Raji (cell line): ENCODE measurements around the gene ST3GAL4.

Experiments
- POLR2A ChIP-seq: IDR thresholded peaks from 2 replicates; pipeline ENCODE4 v1.6.1; 2011; ENCODE audit warnings: low read depth, low read length, control low read depth; ENCODE audit not compliant: insufficient read depth

The ST3GAL4 gene

DNA sequence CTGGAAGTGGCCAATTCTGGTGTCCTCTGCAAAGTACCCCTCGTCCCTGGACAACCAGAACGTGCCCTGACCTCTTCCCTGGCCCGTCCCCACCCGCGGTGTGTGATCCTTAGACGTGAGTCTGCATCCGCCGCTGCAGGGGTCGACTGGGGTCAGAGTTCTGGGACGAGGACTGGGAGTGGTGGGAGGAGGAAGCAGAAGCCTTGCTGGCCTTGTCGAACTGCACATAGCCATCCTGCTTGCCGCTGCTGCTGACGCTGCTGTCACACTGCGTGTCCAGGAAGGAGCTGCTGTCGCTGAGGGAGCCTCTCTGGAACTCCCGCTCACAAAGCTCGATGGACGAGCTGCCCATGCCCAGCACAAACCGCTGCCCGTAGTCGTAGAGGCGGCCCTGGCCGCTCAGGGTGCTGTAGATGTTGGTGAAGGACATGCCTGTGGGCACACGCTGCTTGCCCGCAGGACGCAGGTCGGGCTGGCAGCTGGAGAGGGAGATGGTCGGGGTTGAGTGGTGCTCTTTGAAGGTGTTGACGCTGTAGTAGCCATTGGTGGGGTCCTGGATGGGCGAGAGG, 69.1 kb downstream of the ST3GAL4 start:
- no peak for TF ChIP-seq POLR2A

DNA sequence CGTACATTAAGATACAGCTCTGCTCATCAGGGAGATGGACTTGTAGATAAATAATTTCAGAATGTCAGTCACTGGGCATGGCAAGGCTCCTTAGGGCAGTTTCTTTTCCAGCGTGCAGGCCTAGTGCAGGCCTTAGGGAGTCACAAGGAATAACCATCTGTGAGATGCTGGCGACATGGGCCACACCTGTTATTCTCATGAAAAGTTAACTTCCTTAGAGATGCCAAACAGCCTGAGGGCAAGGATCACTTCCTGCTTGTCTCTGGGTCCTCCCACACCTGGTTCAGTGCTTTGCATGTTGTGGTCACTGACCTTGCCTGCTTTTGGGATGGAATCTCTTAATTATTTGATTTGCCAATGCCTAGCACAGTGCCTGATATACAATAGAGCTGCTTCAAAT, 70.6 kb downstream of the ST3GAL4 start:
- no peak for TF ChIP-seq POLR2A

DNA sequence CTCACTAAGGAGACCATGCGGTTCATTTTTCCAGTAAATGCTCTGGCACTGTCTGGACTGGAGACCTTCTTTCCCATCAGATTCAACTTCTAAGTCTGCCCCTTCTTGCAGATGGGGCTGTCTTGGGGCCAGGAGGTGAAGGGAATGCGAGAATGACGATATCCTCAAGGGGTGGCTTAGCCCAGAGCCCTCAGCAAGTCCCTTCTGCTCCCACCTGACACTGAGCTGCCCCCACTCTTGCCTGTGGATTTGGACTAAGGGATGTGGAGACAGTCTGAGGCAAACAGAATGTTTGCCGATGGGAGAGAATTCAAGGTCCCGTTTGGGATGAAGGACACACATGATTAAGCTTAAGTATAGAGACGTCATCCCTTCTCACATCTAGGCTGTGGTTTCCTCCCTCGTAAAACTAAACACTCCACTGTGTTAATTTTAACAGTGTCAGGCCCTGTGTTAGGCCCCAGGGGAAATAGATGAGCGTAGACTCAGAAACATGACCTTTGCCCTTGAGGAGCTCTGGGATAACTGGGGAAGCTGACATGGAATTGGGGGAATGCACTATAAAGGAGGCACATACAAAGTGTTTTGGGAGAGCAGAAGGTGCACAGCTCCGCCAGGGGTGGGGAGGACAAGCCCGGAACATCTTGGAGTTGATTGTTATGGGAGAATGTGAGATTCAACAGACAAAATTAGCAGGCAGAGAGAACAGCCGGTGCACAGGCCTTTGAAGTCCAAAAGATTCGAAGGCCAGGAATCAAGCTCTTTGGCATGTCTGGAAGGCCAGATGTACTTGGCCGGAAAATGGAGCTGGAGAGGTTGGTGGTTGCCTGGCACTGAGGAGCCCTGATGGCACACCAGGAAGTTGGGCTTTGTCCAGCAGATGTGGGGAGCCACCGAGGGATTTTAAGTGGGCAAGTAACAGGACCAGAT, 71.6 kb downstream of the ST3GAL4 start:
- TF ChIP-seq POLR2A = no peak

DNA sequence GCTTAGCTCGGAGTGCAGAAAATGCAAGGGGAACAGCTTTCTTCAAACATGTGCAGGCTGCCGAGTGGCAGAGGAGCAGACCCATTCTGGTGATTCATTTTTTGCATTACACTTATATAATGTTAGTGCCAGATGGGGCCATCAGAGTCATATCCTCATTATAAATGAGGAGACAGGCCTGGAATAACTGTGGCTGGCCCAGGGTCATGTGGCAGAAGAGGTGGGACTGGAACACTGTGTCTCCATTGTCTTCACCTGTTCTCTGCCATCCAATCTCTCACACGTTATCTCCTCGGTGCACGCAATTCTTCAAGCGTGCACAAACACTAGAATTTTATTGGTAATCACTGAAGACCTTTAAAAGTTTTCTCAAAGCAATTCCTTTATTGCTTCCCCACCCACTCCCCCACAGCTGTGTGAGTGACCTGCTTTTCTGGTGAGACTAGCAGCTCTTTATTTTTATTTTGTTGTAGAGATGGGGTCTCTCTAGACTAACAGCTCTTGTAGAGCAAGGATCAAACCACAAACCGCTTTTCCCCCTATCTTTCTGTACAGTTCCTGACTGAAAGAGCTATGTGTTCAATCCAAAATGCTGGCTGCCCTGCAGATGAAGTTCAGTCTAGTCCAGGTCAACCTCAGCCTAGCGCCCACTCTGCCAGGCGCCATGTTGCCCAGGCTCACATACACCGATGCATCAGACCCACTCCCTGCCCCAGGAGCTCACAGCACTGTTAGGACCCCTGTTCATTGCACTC, 75.3 kb downstream of the ST3GAL4 start:
- no peak for TF ChIP-seq POLR2A

DNA sequence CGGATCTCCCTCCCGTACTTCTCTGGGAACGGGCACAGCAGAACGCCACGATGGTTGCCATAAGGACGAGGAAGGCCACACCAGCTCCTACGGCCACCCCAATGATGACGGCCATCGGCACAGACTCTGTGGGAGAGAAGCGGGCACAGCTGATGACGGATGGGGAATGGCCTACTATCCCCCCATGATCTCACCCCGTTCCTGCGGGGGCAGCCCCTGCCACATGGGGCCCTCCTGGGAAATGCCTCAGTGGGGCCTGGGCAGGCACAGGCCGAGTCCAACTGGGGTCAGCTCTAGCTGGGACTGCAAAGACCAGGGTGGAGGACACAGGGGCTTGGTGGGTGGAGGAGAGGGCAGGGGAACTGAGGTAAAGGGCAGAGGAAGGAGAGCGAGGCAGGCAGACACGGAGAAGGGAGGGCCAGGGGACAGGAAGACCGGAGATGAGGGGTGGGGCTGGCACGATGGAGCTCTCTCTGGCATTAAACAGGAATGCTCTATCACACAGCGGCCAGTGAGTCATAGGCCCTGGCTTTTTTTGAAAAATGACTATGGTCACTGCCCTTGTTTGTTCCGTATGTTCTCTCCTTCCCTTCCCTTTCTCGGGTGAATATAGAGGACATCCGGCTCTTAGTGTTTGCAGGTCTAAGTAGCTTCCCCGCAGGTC, 76.0 kb downstream of the ST3GAL4 start:
- no peak for TF ChIP-seq POLR2A

DNA sequence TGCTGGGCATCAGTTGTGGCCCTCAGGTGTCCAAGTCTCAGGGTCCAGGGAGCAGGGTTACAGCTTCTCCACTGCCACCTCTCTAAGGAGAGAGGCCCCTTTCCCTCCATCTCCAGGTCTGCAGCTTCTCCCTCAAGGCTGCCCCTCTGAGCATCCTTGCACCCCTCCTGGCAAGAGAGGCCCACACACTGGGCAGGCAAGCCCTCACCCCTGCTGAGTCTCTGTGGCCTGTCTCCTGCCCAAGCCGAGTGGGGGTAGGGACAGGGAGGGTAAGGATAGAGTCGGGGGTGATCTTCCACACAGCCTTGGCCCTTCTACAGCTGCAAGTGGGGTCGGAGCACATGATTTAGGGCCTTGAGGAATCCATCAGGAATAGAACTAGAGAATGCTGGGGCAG, 76.6 kb downstream of the ST3GAL4 start:
- no peak for TF ChIP-seq POLR2A

DNA sequence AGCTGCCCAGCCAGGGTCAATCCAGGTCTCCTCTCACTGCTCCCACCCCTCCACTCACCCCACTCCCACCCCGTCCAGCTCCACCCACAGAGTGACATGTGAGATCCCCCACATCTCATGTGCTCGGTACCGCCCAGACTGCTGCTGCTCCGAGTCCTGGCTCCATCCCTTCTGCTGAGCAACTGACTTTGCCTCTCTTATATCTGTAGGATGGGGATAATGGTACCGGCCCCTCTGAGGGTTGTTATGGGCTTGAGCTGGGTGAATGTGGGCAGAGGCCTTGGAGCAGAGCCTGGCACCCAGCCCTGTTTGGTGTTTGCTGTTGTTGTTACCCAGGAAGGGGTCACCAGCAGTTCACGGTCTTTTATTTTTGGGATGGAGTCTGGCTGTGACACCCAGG, 77.0 kb downstream of the ST3GAL4 start:
- TF ChIP-seq POLR2A = no peak

DNA sequence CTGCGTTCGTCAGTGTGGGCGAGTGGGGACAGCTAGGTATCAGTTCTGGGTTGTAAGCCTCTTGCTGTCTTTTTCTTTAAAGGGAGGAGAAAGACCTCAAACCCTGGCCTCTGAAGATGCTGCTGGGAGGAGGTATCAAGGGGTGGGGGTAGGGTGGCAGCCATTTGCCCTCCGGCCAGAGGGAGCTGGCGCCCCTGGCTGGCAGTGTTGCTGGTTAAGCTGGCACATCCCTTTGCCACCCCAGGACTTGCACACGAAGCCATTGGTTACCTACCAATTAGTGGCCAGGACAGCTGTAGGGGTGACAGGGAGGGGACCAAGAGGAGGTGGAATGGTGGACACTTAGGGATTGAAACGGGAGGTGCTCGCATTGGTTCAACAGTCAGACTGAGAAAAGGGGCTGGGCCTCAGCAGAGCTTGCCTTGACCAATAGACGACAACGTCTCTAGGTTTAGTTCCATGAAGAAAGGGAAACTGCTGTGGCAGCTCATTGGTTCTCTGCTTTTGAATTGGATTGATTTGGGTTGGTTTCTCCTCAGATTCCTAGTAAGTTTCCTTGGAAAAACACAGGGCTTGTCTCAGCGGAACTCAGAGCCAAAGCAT, 77.9 kb downstream of the ST3GAL4 start:
- no peak for TF ChIP-seq POLR2A

DNA sequence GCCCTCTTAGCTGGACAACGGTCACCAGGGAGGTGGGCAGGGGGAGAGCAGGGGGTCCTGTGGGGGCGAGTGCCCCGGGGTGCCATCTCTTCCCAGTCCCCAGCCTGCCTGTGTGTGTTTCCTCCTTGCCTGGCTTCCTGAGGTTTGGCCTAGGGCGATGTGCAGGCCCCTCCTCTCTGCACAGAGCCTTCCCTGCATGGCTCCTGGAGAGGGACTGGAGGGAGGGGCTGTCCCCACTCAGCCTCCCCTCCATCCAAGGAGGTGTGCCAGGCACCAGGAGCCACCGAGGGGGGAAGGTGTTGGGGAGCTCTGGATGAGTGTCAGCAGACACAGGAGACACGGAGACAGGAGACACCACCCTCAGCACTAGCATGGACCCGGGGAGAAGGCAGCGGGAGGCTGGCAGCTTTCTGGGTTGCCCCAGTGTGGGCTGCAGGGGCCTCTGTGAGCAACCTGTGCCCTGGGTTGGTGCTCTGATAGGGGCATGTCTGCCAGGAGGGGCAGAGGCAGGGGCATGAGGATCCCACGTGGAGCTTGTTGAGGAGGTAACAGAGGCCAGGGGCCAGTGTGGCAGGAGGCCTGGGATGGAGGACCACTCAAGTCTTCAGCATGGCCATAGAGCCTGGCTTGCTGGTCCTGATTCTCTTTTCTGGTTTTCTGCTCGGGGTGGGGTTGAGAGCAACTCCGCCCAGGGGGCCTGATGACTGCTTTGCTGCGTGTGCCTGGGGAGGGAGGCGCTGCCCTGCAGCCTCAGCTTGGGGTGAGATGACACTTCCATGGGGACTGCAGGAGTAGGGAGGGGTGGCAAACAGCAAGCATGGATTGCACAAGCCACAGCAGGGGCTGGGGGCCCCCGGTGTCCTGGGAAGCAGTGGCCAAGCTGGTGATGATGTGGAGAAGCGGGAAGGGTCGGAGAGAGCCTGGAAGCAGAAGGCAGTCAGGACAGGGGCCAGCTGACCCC, 78.8 kb downstream of the ST3GAL4 start:
- no peak for TF ChIP-seq POLR2A

DNA sequence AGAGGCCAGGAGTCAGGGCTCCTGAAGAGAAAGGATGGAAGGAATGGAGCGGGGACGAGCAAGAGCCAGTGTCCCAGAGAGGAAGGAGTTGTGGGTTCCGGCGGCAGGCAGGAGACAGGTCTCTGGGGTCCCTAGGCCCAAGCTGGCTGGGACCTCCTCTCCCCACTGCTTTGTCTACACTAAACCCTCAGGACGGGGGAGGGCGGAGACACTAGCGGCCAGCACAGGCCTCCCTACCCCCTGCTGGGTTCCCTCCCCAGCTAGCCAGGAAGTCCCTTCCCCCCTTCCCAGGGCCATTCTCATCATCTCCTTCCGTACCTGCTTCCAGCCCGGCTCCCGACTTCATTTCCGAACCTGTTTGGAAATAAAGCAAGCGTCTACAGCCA, 79.5 kb downstream of the ST3GAL4 start:
- TF ChIP-seq POLR2A = no peak

DNA sequence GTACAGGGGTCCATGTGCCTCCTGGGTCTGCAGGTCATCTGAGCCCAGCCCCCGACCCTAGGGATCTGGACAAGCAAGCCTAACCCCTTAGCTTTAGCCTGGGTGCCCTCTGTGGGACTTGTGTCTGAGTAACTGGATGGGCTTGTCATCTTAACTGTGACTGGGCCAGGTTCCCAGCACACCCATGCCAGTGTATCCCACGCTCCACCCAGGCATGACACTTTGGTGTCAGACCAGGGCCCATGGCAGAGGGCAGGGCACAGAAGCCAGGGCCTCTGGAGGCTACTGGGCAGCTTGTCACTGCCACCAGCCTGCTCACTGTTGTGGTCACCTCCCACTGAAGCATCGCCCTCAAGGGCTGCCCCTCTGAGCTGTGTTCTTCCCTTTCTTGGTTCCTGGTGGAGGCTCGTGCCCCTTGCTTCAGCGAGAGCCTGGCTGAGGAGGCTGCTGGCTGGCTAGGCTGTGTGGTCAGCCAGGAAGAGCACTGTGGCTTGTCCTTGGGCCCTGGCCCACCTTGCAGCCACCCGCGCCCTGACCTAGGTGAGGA, 80.8 kb downstream of the ST3GAL4 start:
- no peak for TF ChIP-seq POLR2A

DNA sequence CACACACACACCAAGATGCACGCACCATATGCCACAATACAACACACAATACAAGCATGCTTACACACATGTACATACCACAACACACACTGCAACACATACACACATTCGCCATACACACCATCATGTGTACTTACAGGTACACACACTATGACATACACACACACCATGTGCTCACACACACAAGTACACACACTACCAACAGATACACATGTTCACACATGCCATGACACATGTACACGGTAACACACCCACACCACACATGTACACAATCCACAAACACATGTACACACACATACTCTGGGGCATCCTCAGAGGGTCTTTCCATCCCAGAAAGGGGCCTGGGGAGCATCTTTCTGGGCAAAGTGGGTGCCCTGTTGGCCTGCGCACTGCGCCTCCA, 82.2 kb downstream of the ST3GAL4 start:
- TF ChIP-seq POLR2A = no peak

DNA sequence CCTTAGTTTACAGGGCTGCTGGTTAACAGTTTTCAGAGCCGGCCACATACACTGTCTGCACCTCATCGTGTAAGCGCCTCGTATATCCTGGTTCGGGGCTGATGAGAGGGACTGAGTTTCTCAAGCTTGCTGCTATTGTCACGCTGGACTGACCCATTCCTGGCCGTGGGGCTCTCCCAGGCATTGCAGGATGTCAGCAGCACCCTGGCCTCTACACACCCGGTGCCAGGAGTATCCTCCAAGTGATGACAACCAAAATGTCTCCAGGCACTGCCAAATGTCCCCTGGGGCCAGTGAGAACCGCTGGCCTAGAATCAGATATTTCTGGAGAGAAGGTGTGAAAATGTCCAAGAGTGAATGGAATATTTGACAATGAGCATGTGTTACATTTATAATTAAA, 82.8 kb downstream of the ST3GAL4 start:
- no peak for TF ChIP-seq POLR2A

DNA sequence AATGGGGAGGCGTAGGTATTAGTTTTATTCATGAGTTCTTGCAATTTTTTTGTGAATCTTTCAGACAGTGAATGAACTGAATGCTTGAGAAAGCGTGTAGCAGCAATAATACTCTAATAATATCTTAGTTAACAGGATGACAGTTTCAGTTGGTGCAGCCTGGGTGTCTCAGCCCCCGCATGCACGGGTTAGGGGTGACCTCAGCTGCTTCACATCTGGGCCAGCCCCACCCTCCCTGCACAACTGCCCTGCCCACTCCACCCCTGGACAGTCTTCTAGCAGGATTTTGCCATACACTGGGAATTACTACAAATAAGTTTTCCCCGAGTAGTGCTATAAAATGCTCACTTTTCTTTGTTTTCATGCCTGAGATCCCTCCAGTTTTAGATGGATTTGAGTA, 83.2 kb downstream of the ST3GAL4 start:
- TF ChIP-seq POLR2A = no peak
